Thyroid gland (tissue), 4 donors: ENCODE results near the gene LLGL1. TPM values are rescaled to one million over a fixed set of nuclear protein-coding genes. Genes with fewer than 3 reads are reported as not detected.

Experiments
- DNase-seq, 2 donors: peaks; one replicate each; pipeline ENCODE4 v3.0.0-alpha.2; 2019
- H3K27ac ChIP-seq, 3 donors: fragments of 200-600 bp; sonication (generic); 1 replicate in 2 of 3; 2 replicates in 1 of 3; pipeline ENCODE4 v1.5.1; 2016 to 2019; ENCODE audit warnings: mild to moderate bottlenecking in 1 of 3, moderate library complexity in 1 of 3
- H3K27me3 ChIP-seq: fragments of 200-600 bp; sonication (generic); one replicate; pipeline ENCODE4 v1.5.1; 2019
- H3K36me3 ChIP-seq, 2 donors: fragments of 200-600 bp; sonication (generic); one replicate each; pipeline ENCODE4 v1.5.1; 2016 to 2019
- H3K4me1 ChIP-seq, 2 donors: fragments of 200-600 bp; sonication (generic); one replicate each; pipeline ENCODE4 v1.5.1; 2017 to 2019
- H3K4me3 ChIP-seq, 3 donors: fragments of 200-600 bp; sonication (generic); replicated peaks in 1 of 3; 1 replicate in 2 of 3; 2 replicates in 1 of 3; pipeline ENCODE4 v1.5.1; 2016; ENCODE audit warnings: mild to moderate bottlenecking in 1 of 3
- H3K9me3 ChIP-seq: fragments of 200-600 bp; sonication (generic); one replicate; pipeline ENCODE4 v1.5.1; 2017
- CTCF ChIP-seq, 6 experiments: fragments of 200-600 bp in 3 of 6; fragments of 450-650 bp in 3 of 6; sonication (generic) in 3 of 6; IDR thresholded peaks; one replicate each; pipeline ENCODE4 v1.5.1; 2016 to 2019; ENCODE audit warnings: antibody characterized with exemption in 6 of 6, mild to moderate bottlenecking in 2 of 6, inconsistent platforms in 1 of 6, moderate library complexity in 1 of 6
- POLR2A ChIP-seq, 2 donors: fragments of 450-650 bp; IDR thresholded peaks; one replicate each; pipeline ENCODE4 v1.6.1; 2017; ENCODE audit warnings: antibody characterized with exemption in 2 of 2, mild to moderate bottlenecking in 2 of 2, moderate library complexity in 1 of 2
- WGBS, 2 donors: methylation state at CpG; one replicate each; pipeline ENCODE4 v1.1.5; 2017; 5-methylcytosine and 5-hydroxymethylcytosine counted together
- intact Hi-C: fragments of 100-400 bp; cut with DNase I; formaldehyde crosslinking; loops from one replicate; pipeline ENCODE4 v1.15.1; 2023
- total RNA-seq, 4 donors: library from RNA; depleted of rRNA; stranded (reverse); fragments of >200 nt; gene quantifications; one replicate each; pipeline ENCODE4 v1.2.3, GENCODE V29; 2016

Gene LLGL1
- total RNA-seq, 4 donors from 2014 or later: 14.5 to 19.4 (median 17.5) TPM

- H3K4me1 ChIP-seq: peaks cover 59 to 68% of the 10 kb centered on the region in 2 donors
- WGBS, 2 donors: 3 to 4% methylated on average over 2 to 3 of the region's 3 CpGs
- peak; percentile 89 to 94 for DNase-seq
Observed at GRCh38 chr17:18191236-18191667, 34.2 kb upstream of the LLGL1 start.

DNA sequence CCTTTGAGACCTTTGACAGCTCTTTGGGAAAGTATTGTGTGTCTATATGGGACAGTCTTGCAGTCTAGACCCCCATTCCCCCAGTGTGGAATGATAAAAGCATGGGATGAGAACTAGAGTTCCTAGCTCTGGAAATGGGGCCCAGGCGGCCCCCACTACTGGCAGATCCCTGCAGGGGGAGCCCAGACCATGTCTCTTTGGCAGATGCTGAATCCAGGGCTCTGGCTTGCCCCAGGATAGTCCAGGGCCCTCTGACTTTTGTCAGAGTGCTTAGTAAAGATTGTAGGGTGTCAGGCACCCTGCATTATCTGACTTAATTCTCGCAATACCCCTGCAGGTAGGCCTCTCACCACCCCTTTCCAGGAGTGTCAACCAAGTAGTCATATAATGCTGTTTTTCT is 33.5 kb upstream of the LLGL1 start:
- TF ChIP-seq CTCF (IDR thresholded peaks at IDR 0.05) (no peak), POLR2A (IDR thresholded peaks at IDR 0.05) (no peak)
- no peaks in the 10 kb centered on the region for H3K9me3 ChIP-seq
- peaks cover 15 to 23% of the 10 kb centered on the region in 2 donors for H3K36me3 ChIP-seq
- 79 to 97% methylated on average over 2 of the region's 2 CpGs for WGBS, 2 donors
- H3K4me1 ChIP-seq: peaks cover 52 to 61% of the 10 kb centered on the region in 2 donors
- H3K27me3 ChIP-seq: no peaks in the 10 kb centered on the region
- peak overlapping the region in 2 of 3 donors; percentile 72 to 90 for H3K27ac ChIP-seq
- H3K4me3 ChIP-seq: no peak overlapping the region
- intact Hi-C loops: no loop called here
- DNase-seq: no peak

More at GRCh38 chr17:18191236-18191667, 34.2 kb upstream of the LLGL1 start:
- intact Hi-C loops: no loop called here
- TF ChIP-seq POLR2A (IDR thresholded peaks at IDR 0.05): peak in 1 of 2 donors; percentile 18
- no peak for TF ChIP-seq CTCF (IDR thresholded peaks at IDR 0.05)
- no peak overlapping the region for H3K4me3 ChIP-seq
- no peaks in the 10 kb centered on the region for H3K9me3 ChIP-seq
- peaks cover 12 to 15% of the 10 kb centered on the region in 2 donors for H3K36me3 ChIP-seq
- H3K27me3 ChIP-seq: no peaks in the 10 kb centered on the region
- peak overlapping the region; percentile 62 to 90 (median 72) for H3K27ac ChIP-seq

DNA sequence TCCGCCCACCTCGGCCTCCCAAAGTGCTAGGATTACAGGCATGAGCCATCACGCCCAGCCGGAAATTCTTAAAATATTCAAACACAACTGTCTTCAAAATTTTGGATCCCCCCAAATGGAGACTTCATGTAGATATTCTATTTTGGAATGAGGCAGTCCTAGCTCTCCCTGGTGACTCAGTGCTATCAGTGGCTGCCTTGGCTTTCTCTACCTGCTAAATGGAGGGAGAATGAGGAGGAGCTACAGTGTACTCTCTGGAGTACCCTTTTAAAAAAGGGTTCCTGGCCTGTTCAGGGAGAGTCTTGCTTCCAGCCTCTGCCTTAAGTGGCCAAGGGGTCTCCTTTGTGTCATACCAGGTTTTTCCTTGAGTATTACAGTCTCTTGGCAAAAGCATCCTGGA is 31.0 kb upstream of the LLGL1 start:
- intact Hi-C loops: no loop called here
- peaks cover 28 to 56% of the 10 kb centered on the region in 2 donors for H3K4me1 ChIP-seq
- no peak for DNase-seq
- H3K36me3 ChIP-seq: peaks cover 15 to 32% of the 10 kb centered on the region in 2 donors
- no peaks in the 10 kb centered on the region for H3K27me3 ChIP-seq
- H3K27ac ChIP-seq: no peak overlapping the region
- H3K9me3 ChIP-seq: no peaks in the 10 kb centered on the region
- WGBS, 2 donors: 98 to 99% methylated on average over 4 of the region's 4 CpGs
- TF ChIP-seq POLR2A (IDR thresholded peaks at IDR 0.05) (no peak), CTCF (IDR thresholded peaks at IDR 0.05) (no peak)
- H3K4me3 ChIP-seq: no peak overlapping the region

GRCh38 chr17:18194804-18195203 is 30.6 kb upstream of the LLGL1 start:
- Histone ChIP-seq H3K27ac (no peak overlapping the region), H3K4me3 (no peak overlapping the region), H3K27me3 (no peaks in the 10 kb centered on the region), H3K4me1 (peaks cover 24 to 55% of the 10 kb centered on the region in 2 donors), H3K36me3 (peaks cover 15 to 35% of the 10 kb centered on the region in 2 donors), H3K9me3 (no peaks in the 10 kb centered on the region)
- intact Hi-C loops: no loop called here
- WGBS, 2 donors: 79 to 81% methylated on average over 4 of the region's 4 CpGs
- TF ChIP-seq CTCF (IDR thresholded peaks at IDR 0.05) (no peak), POLR2A (IDR thresholded peaks at IDR 0.05) (no peak)
- DNase-seq: no peak

GRCh38 chr17:18195246-18195645 is 30.2 kb upstream of the LLGL1 start:
- WGBS, 2 donors: 86 to 91% methylated on average over 5 of the region's 5 CpGs
- peaks cover 22 to 51% of the 10 kb centered on the region in 2 donors for H3K4me1 ChIP-seq
- H3K27ac ChIP-seq: no peak overlapping the region
- TF ChIP-seq CTCF (IDR thresholded peaks at IDR 0.05) (no peak), POLR2A (IDR thresholded peaks at IDR 0.05) (no peak)
- no peak for DNase-seq
- intact Hi-C loops: no loop called here
- no peaks in the 10 kb centered on the region for H3K9me3 ChIP-seq
- no peaks in the 10 kb centered on the region for H3K27me3 ChIP-seq
- peaks cover 15 to 35% of the 10 kb centered on the region in 2 donors for H3K36me3 ChIP-seq
- no peak overlapping the region for H3K4me3 ChIP-seq
